ENCODE data around the gene PDGFRA.

The PDGFRA gene

DNA sequence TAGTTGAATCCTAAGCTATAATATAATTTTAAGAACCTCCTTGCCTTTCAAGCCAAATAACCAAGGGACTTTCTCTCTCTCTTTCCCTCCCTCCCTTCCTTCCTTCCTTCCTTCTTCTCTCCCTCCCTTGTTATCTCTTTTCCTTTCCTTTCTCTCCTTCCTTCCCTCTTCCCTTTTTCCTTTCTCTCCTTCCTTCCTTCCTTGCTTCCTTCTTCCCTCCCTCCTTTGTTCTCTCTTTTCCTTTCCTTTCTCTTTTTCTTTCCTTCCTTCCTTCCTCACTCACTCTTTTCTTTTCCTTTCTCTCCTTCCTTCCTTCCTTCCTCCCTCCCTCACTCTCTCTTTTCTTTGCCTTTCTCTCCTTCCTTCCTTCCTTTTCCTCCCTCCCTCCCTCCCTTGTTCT is 42.4 kb downstream of the PDGFRA start:
- no peaks in the 10 kb centered on the region for H3K9me3 Mint-ChIP-seq
- H3K27ac Mint-ChIP-seq, result no peak overlapping the region
- H3K4me1 Mint-ChIP-seq, result no peaks in the 10 kb centered on the region
- H3K27me3 Mint-ChIP-seq, result peaks cover 28% of the 10 kb centered on the region
- no peak overlapping the region for H3K4me3 Mint-ChIP-seq
- no peak for ATAC-seq
- no peaks in the 10 kb centered on the region for H3K36me3 Mint-ChIP-seq

- Mint-ChIP-seq H3K27ac (no peak overlapping the region), H3K27me3 (peaks cover 34% of the 10 kb centered on the region), H3K9me3 (no peaks in the 10 kb centered on the region), H3K36me3 (no peaks in the 10 kb centered on the region), H3K4me1 (peaks cover 3% of the 10 kb centered on the region), H3K4me3 (no peak overlapping the region)
- ATAC-seq, result no peak
Observed at GRCh38 chr4:54272051-54272450, 43.0 kb downstream of the PDGFRA start.

DNA sequence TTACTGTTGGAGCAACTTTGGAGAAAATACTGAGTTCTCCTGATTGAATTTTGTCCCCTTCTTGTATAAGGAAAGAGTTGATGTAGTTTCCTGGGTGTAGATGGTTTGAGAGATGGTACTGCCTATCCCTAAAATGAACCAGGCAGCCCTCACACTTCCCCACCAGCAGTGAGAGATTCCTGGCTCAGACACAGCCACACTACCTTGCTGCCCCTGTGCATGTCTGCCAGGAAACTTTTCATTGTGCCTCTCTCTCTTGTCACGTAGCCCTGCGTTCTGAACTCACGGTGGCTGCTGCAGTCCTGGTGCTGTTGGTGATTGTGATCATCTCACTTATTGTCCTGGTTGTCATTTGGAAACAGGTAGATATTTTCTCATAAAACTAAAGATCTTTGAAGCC is 45.2 kb downstream of the PDGFRA start:
- peaks cover 8% of the 10 kb centered on the region for H3K4me1 Mint-ChIP-seq

GRCh38 chr4:54274795-54275665 is 45.9 kb downstream of the PDGFRA start:
- Mint-ChIP-seq H3K27me3 (peaks cover 41% of the 10 kb centered on the region), H3K4me1 (peaks cover 8% of the 10 kb centered on the region), H3K27ac (no peak overlapping the region), H3K4me3 (no peak overlapping the region), H3K36me3 (no peaks in the 10 kb centered on the region), H3K9me3 (no peaks in the 10 kb centered on the region)
- no peak for ATAC-seq

More for the DNA sequence above, 45.2 kb downstream of the PDGFRA start:
- Mint-ChIP-seq H3K27me3 (peaks cover 41% of the 10 kb centered on the region), H3K4me3 (no peak overlapping the region), H3K36me3 (no peaks in the 10 kb centered on the region), H3K27ac (no peak overlapping the region), H3K9me3 (no peaks in the 10 kb centered on the region)
- ATAC-seq, result no peak

DNA sequence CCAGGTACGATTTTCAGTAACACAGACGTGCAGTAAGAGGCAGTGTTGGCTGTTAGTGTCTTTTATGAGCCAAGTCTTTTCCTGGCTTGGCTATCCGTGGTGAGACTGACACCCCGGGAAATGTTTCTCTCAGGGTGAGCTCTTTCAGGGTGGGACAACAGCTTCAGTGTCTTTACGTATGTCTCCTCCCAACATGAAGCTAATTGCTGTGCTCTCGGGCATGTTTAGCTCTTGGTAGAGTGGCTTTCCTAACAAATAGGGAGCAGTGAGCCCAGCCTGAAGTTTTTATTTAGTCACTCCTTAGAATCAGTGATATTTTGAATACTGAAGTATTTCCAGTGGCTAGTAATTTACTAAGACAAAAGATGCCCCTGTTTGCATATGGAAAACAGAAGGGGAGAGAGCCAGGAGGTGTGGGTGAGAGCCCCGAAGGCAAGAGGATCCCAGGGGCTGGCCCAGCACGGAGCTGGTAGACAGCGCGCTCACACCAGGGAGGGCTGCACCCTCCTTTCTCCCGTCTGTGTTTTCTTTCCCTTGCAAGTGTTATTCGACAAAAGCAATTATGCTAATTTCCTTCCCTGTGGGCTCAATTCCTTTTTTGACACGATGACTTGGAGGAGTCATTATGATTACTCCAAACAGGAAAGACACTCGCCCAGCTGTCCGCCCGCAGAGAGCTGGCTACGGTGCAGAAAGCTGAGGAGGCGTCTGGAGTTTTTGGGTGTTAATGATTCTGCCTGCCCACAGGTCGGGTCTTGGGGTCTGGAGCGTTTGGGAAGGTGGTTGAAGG is 47.7 kb downstream of the PDGFRA start:
- H3K4me1 Mint-ChIP-seq, result peaks cover 8% of the 10 kb centered on the region
- H3K36me3 Mint-ChIP-seq, result no peaks in the 10 kb centered on the region
- H3K27me3 Mint-ChIP-seq, result peaks cover 40% of the 10 kb centered on the region
- no peak overlapping the region for H3K4me3 Mint-ChIP-seq
- no peak overlapping the region for H3K27ac Mint-ChIP-seq
- ATAC-seq, result no peak
- H3K9me3 Mint-ChIP-seq, result peaks cover 1% of the 10 kb centered on the region

- ATAC-seq, result no peak
- Mint-ChIP-seq H3K36me3 (no peaks in the 10 kb centered on the region), H3K27me3 (peaks cover 32% of the 10 kb centered on the region), H3K9me3 (peaks cover 8% of the 10 kb centered on the region), H3K4me3 (no peak overlapping the region), H3K4me1 (peaks cover 8% of the 10 kb centered on the region), H3K27ac (no peak overlapping the region)
Observed at GRCh38 chr4:54277691-54278090, 48.6 kb downstream of the PDGFRA start.

GRCh38 chr4:54278216-54278615 is 49.1 kb downstream of the PDGFRA start:
- H3K9me3 Mint-ChIP-seq, result peaks cover 8% of the 10 kb centered on the region
- H3K36me3 Mint-ChIP-seq, result no peaks in the 10 kb centered on the region
- H3K4me3 Mint-ChIP-seq, result no peak overlapping the region
- ATAC-seq, result no peak
- peaks cover 32% of the 10 kb centered on the region for H3K27me3 Mint-ChIP-seq
- peaks cover 8% of the 10 kb centered on the region for H3K4me1 Mint-ChIP-seq
- no peak overlapping the region for H3K27ac Mint-ChIP-seq

GRCh38 chr4:54281054-54281766 is 52.1 kb downstream of the PDGFRA start:
- Mint-ChIP-seq H3K4me1 (peaks cover 8% of the 10 kb centered on the region), H3K36me3 (no peaks in the 10 kb centered on the region), H3K27me3 (peaks cover 16% of the 10 kb centered on the region), H3K9me3 (peaks cover 19% of the 10 kb centered on the region), H3K27ac (no peak overlapping the region), H3K4me3 (no peak overlapping the region)
- no peak for ATAC-seq

DNA sequence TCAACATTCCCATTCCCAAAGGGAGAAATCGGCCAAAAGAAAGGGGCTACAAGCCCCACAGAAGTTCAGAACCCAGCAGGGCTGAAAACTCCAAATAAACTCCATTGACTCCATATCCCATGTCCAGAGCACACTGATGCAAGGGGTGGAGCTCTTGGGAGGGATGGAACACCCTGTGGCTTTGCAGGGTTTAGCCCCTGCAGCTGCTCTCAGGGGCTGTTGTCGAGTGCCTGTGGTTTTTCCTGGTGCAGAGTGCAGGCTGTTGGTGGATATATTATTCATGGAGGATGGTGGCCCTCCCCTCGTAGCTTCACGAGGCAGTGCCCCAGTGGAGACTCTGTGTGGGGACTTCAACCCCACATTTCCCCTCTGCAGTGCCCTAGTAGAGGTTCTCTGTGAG is 53.7 kb downstream of the PDGFRA start:
- H3K9me3 Mint-ChIP-seq, result peaks cover 19% of the 10 kb centered on the region
- no peaks in the 10 kb centered on the region for H3K36me3 Mint-ChIP-seq
- no peaks in the 10 kb centered on the region for H3K4me1 Mint-ChIP-seq
- ATAC-seq, result no peak
- no peak overlapping the region for H3K27ac Mint-ChIP-seq
- no peak overlapping the region for H3K4me3 Mint-ChIP-seq
- H3K27me3 Mint-ChIP-seq, result no peaks in the 10 kb centered on the region

GRCh38 chr4:54289316-54289715 is 60.2 kb downstream of the PDGFRA start:
- H3K4me3 Mint-ChIP-seq, result no peak overlapping the region
- no peak for ATAC-seq
- peaks cover 36% of the 10 kb centered on the region for H3K27me3 Mint-ChIP-seq
- H3K27ac Mint-ChIP-seq, result no peak overlapping the region
- no peaks in the 10 kb centered on the region for H3K36me3 Mint-ChIP-seq
- H3K4me1 Mint-ChIP-seq, result no peaks in the 10 kb centered on the region
- peaks cover 6% of the 10 kb centered on the region for H3K9me3 Mint-ChIP-seq

GRCh38 chr4:54290980-54291379 is 61.9 kb downstream of the PDGFRA start:
- Mint-ChIP-seq H3K27me3 (peaks cover 36% of the 10 kb centered on the region), H3K9me3 (no peaks in the 10 kb centered on the region), H3K4me3 (no peak overlapping the region), H3K4me1 (no peaks in the 10 kb centered on the region), H3K27ac (no peak overlapping the region), H3K36me3 (no peaks in the 10 kb centered on the region)
- ATAC-seq, result no peak

DNA sequence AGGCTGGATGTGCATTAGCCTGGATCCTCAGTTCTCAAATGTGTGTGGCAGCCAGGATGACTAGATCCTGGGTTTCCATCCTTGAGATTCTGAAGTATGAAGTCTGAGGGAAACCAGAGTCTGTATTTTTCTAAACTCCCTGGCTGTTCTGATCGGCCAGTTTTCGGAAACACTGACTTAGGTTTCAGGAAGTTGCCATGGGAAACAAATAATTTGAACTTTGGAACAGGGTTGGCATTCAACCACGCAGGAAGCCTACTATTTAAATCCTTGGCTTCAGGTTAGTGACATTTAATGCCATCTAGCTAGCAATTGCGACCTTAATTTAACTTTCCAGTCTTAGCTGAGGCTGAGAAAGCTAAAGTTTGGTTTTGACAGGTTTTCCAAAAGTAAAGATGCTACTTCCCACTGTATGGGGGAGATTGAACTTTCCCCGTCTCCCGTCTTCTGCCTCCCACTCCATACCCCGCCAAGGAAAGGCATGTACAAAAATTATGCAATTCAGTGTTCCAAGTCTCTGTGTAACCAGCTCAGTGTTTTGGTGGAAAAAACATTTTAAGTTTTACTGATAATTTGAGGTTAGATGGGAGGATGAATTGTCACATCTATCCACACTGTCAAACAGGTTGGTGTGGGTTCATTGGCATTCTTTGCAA is 67.6 kb downstream of the PDGFRA start:
- Mint-ChIP-seq H3K27ac (no peak overlapping the region), H3K9me3 (peaks cover 5% of the 10 kb centered on the region), H3K4me3 (no peak overlapping the region), H3K27me3 (peaks cover 22% of the 10 kb centered on the region), H3K36me3 (no peaks in the 10 kb centered on the region), H3K4me1 (no peaks in the 10 kb centered on the region)
- ATAC-seq, result no peak

DNA sequence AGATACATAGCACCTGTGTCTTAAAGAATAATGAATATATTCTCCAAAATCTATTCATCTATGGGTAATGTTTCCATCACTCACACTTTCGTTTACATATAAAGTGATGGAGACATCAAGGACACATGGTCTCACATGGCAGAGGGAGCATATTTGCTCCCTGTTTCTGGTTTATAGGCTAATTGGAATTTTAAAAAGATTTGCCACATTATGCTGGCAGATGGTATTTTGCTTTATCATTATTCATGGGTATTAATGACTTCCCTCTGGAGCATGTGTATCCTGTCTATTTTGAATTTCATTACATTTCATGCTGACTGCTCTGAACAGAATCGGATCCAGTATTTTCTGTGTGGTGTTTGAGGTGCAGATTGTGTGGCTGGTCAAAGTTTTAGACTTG is 79.0 kb downstream of the PDGFRA start:
- no peak for ATAC-seq
- H3K27me3 Mint-ChIP-seq, result no peaks in the 10 kb centered on the region
- no peaks in the 10 kb centered on the region for H3K4me1 Mint-ChIP-seq
- no peaks in the 10 kb centered on the region for H3K36me3 Mint-ChIP-seq
- H3K9me3 Mint-ChIP-seq, result peaks cover 17% of the 10 kb centered on the region
- no peak overlapping the region for H3K27ac Mint-ChIP-seq
- H3K4me3 Mint-ChIP-seq, result no peak overlapping the region

DNA sequence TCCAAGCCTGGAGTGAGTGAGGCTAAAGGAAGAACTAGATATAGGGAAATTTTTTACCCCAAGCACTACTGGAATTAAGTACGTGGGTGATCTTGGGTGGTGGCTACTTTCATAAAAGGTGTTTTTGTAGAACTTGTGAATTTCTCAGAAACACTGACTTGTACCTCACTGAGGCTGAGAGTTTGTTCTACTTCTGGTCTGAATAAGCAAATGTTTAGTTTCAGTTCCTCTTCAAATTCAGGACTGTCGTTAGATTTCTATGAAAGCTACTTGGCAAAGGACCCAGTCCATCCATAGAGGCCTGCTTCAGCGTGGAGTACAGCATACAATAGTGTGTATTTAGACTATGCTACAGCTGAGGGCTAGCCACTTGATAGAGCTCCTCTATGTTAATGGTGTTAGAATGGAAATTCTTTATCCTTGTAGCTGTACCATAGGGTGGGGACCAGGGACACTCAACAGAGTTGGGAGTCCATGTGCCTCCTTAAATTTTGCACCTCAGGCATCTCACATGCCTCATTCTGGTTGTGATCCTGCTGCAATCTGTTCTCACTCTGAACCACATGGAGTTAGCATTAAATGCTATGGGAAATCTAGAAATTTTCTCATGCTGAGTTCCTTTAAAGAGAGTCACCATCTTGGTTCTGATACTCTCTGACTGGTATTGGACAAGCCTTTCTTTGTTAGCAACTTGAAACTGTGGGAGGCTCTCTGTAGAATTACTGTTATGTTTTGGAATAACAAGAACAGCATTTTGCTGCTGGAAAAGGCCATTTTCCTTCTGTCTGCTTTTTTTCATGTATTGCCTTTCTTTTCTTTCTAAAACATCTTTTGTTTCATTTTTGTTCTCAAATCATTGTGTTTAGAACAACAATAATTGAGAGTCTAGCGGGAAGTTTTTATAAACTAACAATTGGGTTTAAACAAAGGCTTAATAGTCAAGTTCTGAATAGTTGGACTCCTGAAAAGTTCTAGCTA is 86.8 kb downstream of the PDGFRA start:
- H3K4me3 Mint-ChIP-seq, result no peak overlapping the region
- peak; percentile 95 for ATAC-seq
- H3K9me3 Mint-ChIP-seq, result no peaks in the 10 kb centered on the region
- peaks cover 30% of the 10 kb centered on the region for H3K4me1 Mint-ChIP-seq
- peaks cover 6% of the 10 kb centered on the region for H3K36me3 Mint-ChIP-seq
- H3K27ac Mint-ChIP-seq, result peak overlapping the region; percentile 0
- H3K27me3 Mint-ChIP-seq, result no peaks in the 10 kb centered on the region

All from stimulated activated memory B cell treated with anti-CD40 and anti-IgM and Interleukin-4, amounts not matched to agents 10 μg/mL and 1 μg/mL and 100 μg/mL, for 72 hours (primary cell).